Coronary artery (tissue), 2 donors: Measurements from ENCODE around the gene BABAM2.

ENCODE experiments used
- DNase-seq: peaks from one replicate; pipeline ENCODE4 v3.0.0-alpha.2; 2017; ENCODE audit warnings: low spot score
- H3K27ac ChIP-seq, 2 donors: fragments of 200-600 bp; sonication (generic); one replicate each; pipeline ENCODE4 v1.5.1; 2016 to 2019
- H3K4me3 ChIP-seq: fragments of 200-600 bp; sonication (generic); 2 replicates; pipeline ENCODE4 v1.5.1; 2016; ENCODE audit warnings: mild to moderate bottlenecking, moderate library complexity
- TF ChIP-seq, protein P1 (sequence below): fragments of 200-600 bp; sonication (generic); IDR thresholded peaks from one replicate; pipeline ENCODE4 v1.5.1; 2019; ENCODE audit warnings: antibody characterized with exemption

Gene BABAM2

DNA sequence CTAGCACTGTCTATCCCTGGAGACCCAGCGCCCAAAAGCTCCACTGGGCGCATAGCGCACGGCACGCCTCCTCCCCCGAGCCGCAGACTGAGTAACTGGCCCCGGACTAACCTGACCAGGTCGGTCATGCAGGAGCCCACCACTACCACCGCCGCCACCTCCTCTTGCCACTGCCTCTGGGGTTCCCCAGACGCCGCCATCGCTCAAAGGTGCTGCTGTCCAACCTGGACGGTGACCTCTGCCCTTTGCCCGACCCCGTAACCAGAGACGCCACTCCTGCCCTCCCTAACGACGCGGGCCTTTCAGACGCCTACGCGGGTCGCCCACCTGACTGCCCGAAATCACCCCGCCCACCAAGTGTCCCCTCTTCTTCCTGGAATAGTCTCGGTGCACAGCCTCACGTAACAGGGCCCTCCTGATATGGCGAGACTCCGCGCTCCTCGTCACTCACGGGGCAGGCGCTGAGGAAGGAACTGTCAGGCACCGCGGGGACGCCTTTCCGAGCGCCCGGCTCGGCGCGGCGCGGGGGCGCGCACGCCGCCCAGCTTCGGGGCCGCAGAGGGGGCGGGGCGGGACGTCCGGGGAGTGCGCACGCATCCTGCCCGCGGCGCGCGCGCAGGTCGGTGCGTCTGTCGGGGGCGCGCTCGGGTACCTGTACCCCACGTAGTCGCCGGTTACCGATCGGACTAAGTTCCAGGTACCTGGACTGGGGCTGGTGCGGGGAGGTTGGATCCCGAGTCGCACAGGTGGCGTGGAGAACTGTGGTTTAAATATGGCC lies at the start of gene BABAM2, which contains the start of gene RBKS:
TSS of gene BABAM2 (plus strand) at position 584 of the 778 bp plus-strand sequence. CDS start 3,828 bp downstream, outside the sequence.
TSS of gene RBKS (minus strand) at position 242 of the 778 bp plus-strand sequence. CDS start at position 200, 42 bp downstream.
- peak; percentile 94 for DNase-seq
- Histone ChIP-seq H3K27ac (peak within 1 kb of the TSS; percentile 97), H3K4me3 (peak within 1 kb of the TSS; percentile 91)
- TF ChIP-seq, protein P1, sequence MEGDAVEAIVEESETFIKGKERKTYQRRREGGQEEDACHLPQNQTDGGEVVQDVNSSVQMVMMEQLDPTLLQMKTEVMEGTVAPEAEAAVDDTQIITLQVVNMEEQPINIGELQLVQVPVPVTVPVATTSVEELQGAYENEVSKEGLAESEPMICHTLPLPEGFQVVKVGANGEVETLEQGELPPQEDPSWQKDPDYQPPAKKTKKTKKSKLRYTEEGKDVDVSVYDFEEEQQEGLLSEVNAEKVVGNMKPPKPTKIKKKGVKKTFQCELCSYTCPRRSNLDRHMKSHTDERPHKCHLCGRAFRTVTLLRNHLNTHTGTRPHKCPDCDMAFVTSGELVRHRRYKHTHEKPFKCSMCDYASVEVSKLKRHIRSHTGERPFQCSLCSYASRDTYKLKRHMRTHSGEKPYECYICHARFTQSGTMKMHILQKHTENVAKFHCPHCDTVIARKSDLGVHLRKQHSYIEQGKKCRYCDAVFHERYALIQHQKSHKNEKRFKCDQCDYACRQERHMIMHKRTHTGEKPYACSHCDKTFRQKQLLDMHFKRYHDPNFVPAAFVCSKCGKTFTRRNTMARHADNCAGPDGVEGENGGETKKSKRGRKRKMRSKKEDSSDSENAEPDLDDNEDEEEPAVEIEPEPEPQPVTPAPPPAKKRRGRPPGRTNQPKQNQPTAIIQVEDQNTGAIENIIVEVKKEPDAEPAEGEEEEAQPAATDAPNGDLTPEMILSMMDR, result no peak

DNA sequence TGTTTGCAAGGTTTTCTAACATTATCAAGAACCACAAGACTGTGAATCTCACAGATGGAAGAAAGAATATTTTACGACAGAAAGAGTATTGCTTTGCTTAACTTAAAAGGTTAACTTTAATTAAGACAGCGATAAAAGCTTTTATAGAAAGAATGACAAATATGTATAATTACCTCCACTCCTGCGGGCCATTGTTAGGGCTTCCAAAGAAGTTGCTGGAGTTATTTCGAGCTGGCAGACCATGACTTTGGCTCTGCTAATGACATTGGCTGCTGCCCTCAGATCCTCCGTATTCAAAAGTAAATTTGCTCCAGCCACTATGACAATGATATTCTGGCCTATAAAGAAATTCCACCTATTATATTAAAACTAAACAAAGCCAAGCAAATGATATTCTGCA lies 47.6 kb upstream of the BABAM2 start:
- DNase-seq, result no peak
- TF ChIP-seq, protein P1, result no peak
- Histone ChIP-seq H3K27ac (no peak overlapping the region), H3K4me3 (no peak overlapping the region)

DNA sequence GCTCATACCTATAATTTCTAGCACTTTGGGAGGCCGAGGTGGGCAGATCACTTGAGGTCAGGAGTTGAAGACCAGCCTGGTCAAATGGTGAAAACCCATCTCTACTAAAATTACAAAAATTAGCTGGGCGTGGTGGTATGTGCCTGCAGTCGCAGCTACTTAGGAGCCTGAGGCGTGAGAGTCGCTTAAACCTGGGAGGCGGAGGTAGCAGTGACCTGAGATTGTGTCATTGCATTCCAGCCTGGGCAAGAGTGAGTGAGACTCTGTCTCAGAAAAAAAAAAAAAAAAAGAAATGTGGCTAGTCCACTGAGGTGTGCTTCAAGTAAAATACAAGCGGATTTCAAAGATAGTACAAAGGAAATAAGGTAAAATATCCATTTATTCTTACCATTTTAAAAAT lies 46.5 kb upstream of the BABAM2 start:
- TF ChIP-seq, protein P1, result no peak
- no peak for DNase-seq
- no peak overlapping the region for H3K27ac ChIP-seq

DNA sequence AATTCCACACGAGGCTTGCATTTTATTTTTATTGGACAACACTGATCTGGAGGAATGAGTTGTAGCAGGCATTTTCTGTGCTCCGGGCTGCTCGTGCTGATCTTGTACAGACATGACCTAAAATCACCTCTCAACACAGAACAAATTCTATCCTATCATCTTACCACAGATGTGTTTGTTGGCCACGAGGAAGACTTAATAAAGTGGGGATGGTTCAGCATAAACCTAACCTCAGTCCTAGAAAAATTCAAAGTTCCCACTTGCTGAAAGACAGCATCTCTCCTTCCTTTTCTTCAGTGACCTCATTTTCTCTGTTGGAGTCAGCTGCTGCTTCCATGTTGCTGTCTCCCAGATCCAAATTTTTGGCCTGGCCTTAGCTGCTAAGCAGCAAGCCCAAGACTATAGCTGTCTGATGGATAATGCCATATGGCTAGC lies 45.7 kb upstream of the BABAM2 start:
- Histone ChIP-seq H3K4me3 (no peak overlapping the region), H3K27ac (no peak overlapping the region)
- DNase-seq, result no peak
- TF ChIP-seq, protein P1, result no peak

More for the DNA sequence above, 46.5 kb upstream of the BABAM2 start:
- no peak overlapping the region for H3K4me3 ChIP-seq

DNA sequence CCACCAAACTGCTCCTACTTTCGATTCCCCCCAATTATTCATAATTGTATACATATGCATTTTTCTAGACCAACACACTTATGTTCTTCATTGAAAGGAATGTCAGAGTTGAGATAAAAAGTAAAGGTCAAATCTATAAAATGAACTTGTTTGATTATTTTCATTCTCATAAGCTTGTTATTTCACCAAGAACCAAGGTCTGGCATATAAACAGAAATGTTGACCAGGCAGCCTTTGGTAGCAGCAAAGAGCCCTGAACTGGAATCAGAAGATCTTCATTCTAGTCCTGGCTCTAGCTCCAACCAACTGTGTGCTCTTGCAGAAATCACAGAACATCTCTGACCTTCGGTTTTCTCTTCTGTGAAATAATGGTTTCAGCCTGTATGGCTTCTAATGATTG lies 43.2 kb upstream of the BABAM2 start:
- Histone ChIP-seq H3K4me3 (no peak overlapping the region), H3K27ac (no peak overlapping the region)
- TF ChIP-seq, protein P1, result no peak
- DNase-seq, result no peak

DNA sequence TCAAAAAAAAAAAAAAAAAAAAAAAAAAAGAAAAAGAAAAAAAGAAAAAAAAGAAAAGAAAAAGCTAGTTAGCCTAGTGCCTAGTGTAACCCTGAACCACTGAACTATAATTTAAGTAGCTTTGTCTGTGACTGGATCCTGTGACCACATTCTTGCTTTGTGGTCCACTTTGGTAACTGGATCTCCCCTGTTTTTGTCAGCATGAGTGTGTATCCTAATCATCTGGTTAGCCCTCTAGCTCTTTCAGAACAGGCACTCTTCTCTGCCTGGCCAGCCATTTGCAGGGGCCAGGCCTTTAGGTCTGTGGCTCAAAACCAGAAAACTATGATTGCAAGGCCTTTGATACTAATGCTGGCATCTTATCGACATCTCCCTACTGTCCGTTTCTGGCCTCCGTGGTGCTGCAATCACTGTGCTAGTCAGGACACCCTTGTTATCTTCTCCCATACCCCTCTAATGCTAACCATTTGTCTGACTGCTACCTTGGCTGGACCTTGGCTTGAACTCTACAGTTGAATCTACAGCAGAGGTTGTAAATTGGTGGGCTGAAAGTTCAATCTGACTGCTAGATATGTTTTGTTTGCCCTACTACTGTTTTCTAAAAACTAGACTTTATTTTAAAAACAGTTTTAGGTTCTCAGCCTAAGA lies 40.8 kb upstream of the BABAM2 start:
- TF ChIP-seq, protein P1, result no peak
- Histone ChIP-seq H3K4me3 (no peak overlapping the region), H3K27ac (no peak overlapping the region)
- no peak for DNase-seq
